HCT116 (cell line): ENCODE results near the gene KMO. TPM values are rescaled to one million over a fixed set of nuclear protein-coding genes. Genes with fewer than 3 reads are reported as not detected.

Experiments used
- ATAC-seq: fragments of 200-7000 bp; cut with Tn5 transposase; 2 replicates; pipeline ENCODE4 v1.9.1; 2020; ENCODE audit warnings: mild to moderate bottlenecking, moderate library complexity
- BruUV-seq: library from RNA; stranded (reverse); fragments of 400-500 nt; replicated peaks from 2 replicates; lab custom pipeline; 2021; lab: Mats Ljungman, UMichigan
- CTCF ChIA-PET: fragments of 300-600 bp; sonication (Branson Sonifier 250); formaldehyde crosslinking; loops from one replicate; lab custom pipeline; 2021; ENCODE audit warnings: antibody characterized with exemption; lab: Charles Lee
- POLR2A ChIA-PET: fragments of 300-600, 350-600 bp; sonication (Branson Sonifier 250); formaldehyde crosslinking; loops from one replicate; lab custom pipeline; 2021; ENCODE audit warnings: antibody characterized with exemption; lab: Charles Lee
- RAD21 ChIA-PET, 2 experiments: fragments of 300-600 bp; sonication (Branson Sonifier 250); formaldehyde crosslinking; loops; one replicate each; lab custom pipeline; 2023; ENCODE audit warnings: low total read pairs in 2 of 2; ENCODE audit not compliant: uncharacterized antibody in 2 of 2, unreplicated experiment in 2 of 2, low non-redundant PET in 1 of 2; lab: Charles Lee
- DNase-seq: peaks from one replicate; pipeline ENCODE4 v3.0.0-alpha.2; 2010; ENCODE audit warnings: low read depth, low spot score
- H2AFZ ChIP-seq: fragments of 200-600 bp; shearing (Covaris generic), sonication (generic); 2 replicates; pipeline ENCODE4 v1.6.1; 2017; ENCODE audit warnings: low read depth, mixed run types, mixed read lengths, antibody characterized with exemption, low read length; ENCODE audit not compliant: poor library complexity, severe bottlenecking
- H3K27ac ChIP-seq: 2 replicates; pipeline ENCODE4 v1.5.1; 2012; ENCODE audit warnings: low read depth, low read length
- H3K27me3 ChIP-seq: fragments of 200-600 bp; sonication (generic); 2 replicates; pipeline ENCODE4 v1.6.1; 2016; ENCODE audit warnings: mixed run types, low read length, mixed read lengths; ENCODE audit not compliant: insufficient read depth
- H3K36me3 ChIP-seq, 2 experiments: fragments of 200-500 bp in 1 of 2; fragments of 200-600 bp in 1 of 2; sonication (Bioruptor generic) in 1 of 2; sonication (generic) in 1 of 2; 2 replicates each; pipeline versions ENCODE4 v1.5.1 to v1.6.1; 2014 to 2016; ENCODE audit warnings: low read length in 2 of 2, inconsistent platforms in 1 of 2, mixed read lengths in 1 of 2, mixed run types in 1 of 2; ENCODE audit not compliant: insufficient read depth in 2 of 2, control insufficient read depth in 1 of 2
- H3K4me1 ChIP-seq, 2 experiments: fragments of 200-600 bp in 1 of 2; sonication (generic) in 1 of 2; 2 replicates each; pipeline versions ENCODE4 v1.5.1 to v1.6.1; 2012 to 2017; ENCODE audit warnings: low read length in 2 of 2, inconsistent platforms in 1 of 2, mild to moderate bottlenecking in 1 of 2, mixed read lengths in 1 of 2, mixed run types in 1 of 2, moderate library complexity in 1 of 2; ENCODE audit not compliant: insufficient read depth in 2 of 2, control insufficient read depth in 1 of 2
- H3K4me2 ChIP-seq: fragments of 200-600 bp; sonication (generic); 2 replicates; pipeline ENCODE4 v1.6.1; 2017; ENCODE audit warnings: mixed run types, low read length, mixed read lengths
- H3K4me3 ChIP-seq, 2 experiments: fragments of 200-600 bp in 1 of 2; sonication (generic) in 1 of 2; replicated peaks in 1 of 2; 2 replicates each; pipeline ENCODE4 v1.5.1; 2011 to 2016; ENCODE audit warnings: low read length in 2 of 2, control low read depth in 1 of 2, low read depth in 1 of 2, mild to moderate bottlenecking in 1 of 2, mixed read lengths in 1 of 2, mixed run types in 1 of 2
- H3K79me2 ChIP-seq: fragments of 200-600 bp; sonication (generic); 2 replicates; pipeline ENCODE4 v1.6.1; 2017; ENCODE audit warnings: mild to moderate bottlenecking, mixed run types, low read length, moderate library complexity, mixed read lengths; ENCODE audit not compliant: insufficient read depth
- H3K9ac ChIP-seq: fragments of 200-600 bp; sonication (generic); 2 replicates; pipeline ENCODE4 v1.6.1; 2016; ENCODE audit warnings: low read length, mixed read lengths
- H3K9me2 ChIP-seq: fragments of 200-600 bp; sonication (generic), shearing (Covaris generic); 2 replicates; pipeline ENCODE4 v1.6.1; 2017; ENCODE audit warnings: mixed run types, mild to moderate bottlenecking, moderate library complexity; ENCODE audit not compliant: insufficient read depth
- H3K9me3 ChIP-seq, 2 experiments: fragments of 200-500 bp in 1 of 2; fragments of 200-600 bp in 1 of 2; sonication (Bioruptor generic) in 1 of 2; sonication (generic) in 1 of 2; 2 replicates each; pipeline ENCODE4 v1.6.1; 2014 to 2017; ENCODE audit warnings: low read length in 2 of 2, mixed read lengths in 2 of 2, inconsistent platforms in 1 of 2, low read depth in 1 of 2, mild to moderate bottlenecking in 1 of 2, mixed run types in 1 of 2, moderate library complexity in 1 of 2; ENCODE audit not compliant: control insufficient read depth in 1 of 2, insufficient read depth in 1 of 2
- H4K20me1 ChIP-seq: fragments of 200-600 bp; sonication (generic), shearing (Covaris generic); 2 replicates; pipeline ENCODE4 v1.6.1; 2017; ENCODE audit warnings: mixed run types, mild to moderate bottlenecking, moderate library complexity; ENCODE audit not compliant: insufficient read depth
- EZH2 ChIP-seq: fragments of 200-600 bp; sonication (generic); IDR thresholded peaks from 2 replicates; pipeline ENCODE4 v1.6.1; 2017; ENCODE audit warnings: antibody characterized with exemption, mixed run types
- FOSL1 ChIP-seq: IDR thresholded peaks from 2 replicates; pipeline ENCODE4 v1.6.1; 2012; ENCODE audit warnings: low read depth
- POLR2A ChIP-seq: IDR thresholded peaks from 2 replicates; pipeline ENCODE4 v1.7.0; 2011; ENCODE audit warnings: borderline replicate concordance; ENCODE audit not compliant: insufficient read depth, insufficient read length; ENCODE audit errors: extremely low read depth
- POLR2AphosphoS5 ChIP-seq: IDR thresholded peaks from 2 replicates; pipeline ENCODE4 v1.6.1; 2011; ENCODE audit warnings: mild to moderate bottlenecking, low read depth, low read length, moderate library complexity
- RAD21 ChIP-seq: IDR thresholded peaks from 2 replicates; pipeline ENCODE4 v1.6.1; 2012; ENCODE audit warnings: low read depth, mild to moderate bottlenecking
- SP1 ChIP-seq: IDR thresholded peaks from 2 replicates; pipeline ENCODE4 v1.6.1; 2012; ENCODE audit warnings: low read depth
- SRF ChIP-seq: IDR thresholded peaks from 2 replicates; pipeline ENCODE4 v1.6.1; 2012; ENCODE audit warnings: low read depth
- ZBTB33 ChIP-seq: IDR thresholded peaks from 2 replicates; pipeline ENCODE4 v1.6.1; 2011; ENCODE audit warnings: mild to moderate bottlenecking, low read length, moderate library complexity; ENCODE audit not compliant: insufficient replicate concordance; ENCODE audit errors: extremely low read depth
- intact Hi-C: fragments of 100-400 bp; cut with micrococcal nuclease; formaldehyde crosslinking; loops from 2 replicates; pipeline ENCODE4 v1.10.0; 2022
- total RNA-seq: library from RNA; stranded (reverse); gene quantifications from one replicate; pipeline ENCODE4 v1.2.1, GENCODE V29; 2021; ENCODE audit not compliant: unreplicated experiment
- TF ChIP-seq, protein P1 (sequence below): IDR thresholded peaks from 2 replicates; pipeline ENCODE4 v1.6.1; 2012
- TF ChIP-seq, protein P2 (sequence below), 3 experiments: fragments of 200-600 bp in 1 of 3; sonication (generic) in 1 of 3; IDR thresholded peaks in 2 of 3; conservative IDR thresholded peaks in 1 of 3; 2 replicates each; pipeline ENCODE4 v1.5.1; 2012 to 2017; ENCODE audit warnings: low read depth in 2 of 3, low read length in 2 of 3, antibody characterized with exemption in 1 of 3, borderline replicate concordance in 1 of 3, control low read depth in 1 of 3, mild to moderate bottlenecking in 1 of 3, mixed read lengths in 1 of 3, mixed run types in 1 of 3, moderate library complexity in 1 of 3; ENCODE audit not compliant: insufficient read depth in 1 of 3

Gene KMO
- total RNA-seq, 1 experiment from 2014 or later, result not detected

- peaks cover 0 to 8% of the 10 kb centered on the region in 2 experiments; a peak in 1 of 4 replicates for H3K4me1 ChIP-seq
- intact Hi-C loops, result loop anchor here (5.0 kb wide), 1 partner anchor 464 kb away; the partner anchor contains the start of gene MAP1LC3C
- H3K36me3 ChIP-seq, result no peaks in the 10 kb centered on the region
- no peak overlapping the region for H3K4me2 ChIP-seq
- ChIA-PET POLR2A (no interaction called here), CTCF (interaction anchor here (0.6 to 0.8 kb wide), 2 partner anchors 78 to 465 kb away, joined by 3 read pairs; no protein-coding TSS in a partner anchor), RAD21 (no interaction called here)
- H2AFZ ChIP-seq, result no peak overlapping the region
- ATAC-seq, result no peak
- no peaks in the 10 kb centered on the region for H3K9me2 ChIP-seq
- no peaks in the 10 kb centered on the region for H4K20me1 ChIP-seq
- no peak overlapping the region for H3K9ac ChIP-seq
- no peak overlapping the region for H3K4me3 ChIP-seq
- H3K27ac ChIP-seq, result no peak overlapping the region
- H3K27me3 ChIP-seq, result no peaks in the 10 kb centered on the region
- no peak for DNase-seq
- TF ChIP-seq FOSL1 (no peak), POLR2A (no peak), SP1 (no peak)
- TF ChIP-seq, protein P1, sequence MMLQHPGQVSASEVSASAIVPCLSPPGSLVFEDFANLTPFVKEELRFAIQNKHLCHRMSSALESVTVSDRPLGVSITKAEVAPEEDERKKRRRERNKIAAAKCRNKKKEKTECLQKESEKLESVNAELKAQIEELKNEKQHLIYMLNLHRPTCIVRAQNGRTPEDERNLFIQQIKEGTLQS, result no peak
- TF ChIP-seq, protein P2, sequence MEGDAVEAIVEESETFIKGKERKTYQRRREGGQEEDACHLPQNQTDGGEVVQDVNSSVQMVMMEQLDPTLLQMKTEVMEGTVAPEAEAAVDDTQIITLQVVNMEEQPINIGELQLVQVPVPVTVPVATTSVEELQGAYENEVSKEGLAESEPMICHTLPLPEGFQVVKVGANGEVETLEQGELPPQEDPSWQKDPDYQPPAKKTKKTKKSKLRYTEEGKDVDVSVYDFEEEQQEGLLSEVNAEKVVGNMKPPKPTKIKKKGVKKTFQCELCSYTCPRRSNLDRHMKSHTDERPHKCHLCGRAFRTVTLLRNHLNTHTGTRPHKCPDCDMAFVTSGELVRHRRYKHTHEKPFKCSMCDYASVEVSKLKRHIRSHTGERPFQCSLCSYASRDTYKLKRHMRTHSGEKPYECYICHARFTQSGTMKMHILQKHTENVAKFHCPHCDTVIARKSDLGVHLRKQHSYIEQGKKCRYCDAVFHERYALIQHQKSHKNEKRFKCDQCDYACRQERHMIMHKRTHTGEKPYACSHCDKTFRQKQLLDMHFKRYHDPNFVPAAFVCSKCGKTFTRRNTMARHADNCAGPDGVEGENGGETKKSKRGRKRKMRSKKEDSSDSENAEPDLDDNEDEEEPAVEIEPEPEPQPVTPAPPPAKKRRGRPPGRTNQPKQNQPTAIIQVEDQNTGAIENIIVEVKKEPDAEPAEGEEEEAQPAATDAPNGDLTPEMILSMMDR (IDR thresholded peaks at IDR 0.05 in 2 of 3, conservative IDR thresholded peaks at IDR 0.05 in 1 of 3; ENCODE audit: borderline replicate concordance in 1 of 3, insufficient read depth in 1 of 3, low read depth in 2 of 3, low read length in 2 of 3), result no peak
- TF ChIP-seq, all 23 proteins: peak for 0
- BruUV-seq, result no TSS peak
- Histone ChIP-seq H3K9me3 (no peaks in the 10 kb centered on the region), H3K79me2 (no peaks in the 10 kb centered on the region)
Observed at GRCh38 chr1:241532864-241533263, 686 bp downstream of the KMO start.

DNA sequence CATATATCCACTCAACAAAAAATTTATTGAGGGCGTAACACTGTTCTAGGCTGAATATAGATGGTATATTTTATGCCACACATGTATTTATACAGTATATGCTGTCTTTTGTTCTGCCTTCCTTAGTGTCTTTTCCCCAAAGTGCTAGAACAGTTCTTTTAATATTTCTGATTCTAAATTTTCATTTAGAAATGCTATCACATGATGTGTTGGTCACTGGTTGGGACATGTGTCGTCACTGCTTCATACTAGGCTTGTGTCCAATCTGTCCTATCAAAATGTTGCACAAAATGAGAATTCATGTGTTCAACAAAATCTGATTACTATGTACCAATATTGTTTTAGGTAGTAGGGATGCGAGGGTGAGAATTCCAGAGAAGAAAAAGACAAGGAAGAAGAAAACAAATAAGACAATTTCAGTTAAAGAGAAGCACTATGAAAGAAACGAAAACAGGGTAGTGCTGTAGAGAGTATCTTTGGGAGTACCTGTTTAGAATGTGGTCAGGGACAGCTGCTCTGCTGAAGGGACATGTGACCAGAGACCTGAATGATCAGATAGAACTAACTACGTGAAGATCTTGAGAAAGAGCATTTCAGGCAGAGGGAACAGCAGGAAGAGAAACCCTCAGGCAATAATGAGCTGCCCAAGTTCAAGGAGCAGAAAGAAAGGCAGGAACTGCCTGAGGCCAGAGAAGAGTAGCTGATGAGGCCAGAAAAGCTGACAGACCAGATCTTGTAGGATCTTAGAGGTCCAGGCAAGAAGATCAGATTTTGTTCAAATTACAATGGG, 1.3 kb downstream of the KMO start:
- no peak for DNase-seq
- CTCF ChIA-PET, result no interaction called here

More for the DNA sequence above, 1.3 kb downstream of the KMO start:
- ATAC-seq, result no peak
- Histone ChIP-seq H3K9me2 (no peaks in the 10 kb centered on the region), H3K4me1 (peaks cover 0 to 8% of the 10 kb centered on the region in 2 experiments; a peak in 1 of 4 replicates), H2AFZ (no peak overlapping the region), H3K4me3 (no peak overlapping the region), H3K36me3 (no peaks in the 10 kb centered on the region), H3K9ac (no peak overlapping the region), H4K20me1 (no peaks in the 10 kb centered on the region), H3K27me3 (no peaks in the 10 kb centered on the region), H3K27ac (no peak overlapping the region), H3K9me3 (no peaks in the 10 kb centered on the region), H3K4me2 (no peak overlapping the region), H3K79me2 (no peaks in the 10 kb centered on the region)
- intact Hi-C loops, result loop anchor here (5.0 kb wide), 1 partner anchor 464 kb away; the partner anchor contains the start of gene MAP1LC3C
- TF ChIP-seq EZH2 (no peak), FOSL1 (no peak), ZBTB33 (no peak), RAD21 (no peak), POLR2AphosphoS5 (no peak), SRF (no peak)
- TF ChIP-seq, protein P1, result no peak
- POLR2A ChIA-PET, result no interaction called here
- RAD21 ChIA-PET, result no interaction called here
- BruUV-seq, result no TSS peak
